DMS53 treated with DMSO at 0.1 percent for 48 hours (cell line): ENCODE results near the gene CDC42SE2.
"Not testable (repeated sequence)": the region's sequence is repeated elsewhere in the genome, so short reads cannot be mapped to it uniquely, and the experiment has no call there.

Experiments
- DNase-seq: peaks from one replicate; lab custom pipeline; 2025; ENCODE audit not compliant: unreplicated experiment; lab: John Stamatoyannopoulos, UW

The CDC42SE2 gene

DNA sequence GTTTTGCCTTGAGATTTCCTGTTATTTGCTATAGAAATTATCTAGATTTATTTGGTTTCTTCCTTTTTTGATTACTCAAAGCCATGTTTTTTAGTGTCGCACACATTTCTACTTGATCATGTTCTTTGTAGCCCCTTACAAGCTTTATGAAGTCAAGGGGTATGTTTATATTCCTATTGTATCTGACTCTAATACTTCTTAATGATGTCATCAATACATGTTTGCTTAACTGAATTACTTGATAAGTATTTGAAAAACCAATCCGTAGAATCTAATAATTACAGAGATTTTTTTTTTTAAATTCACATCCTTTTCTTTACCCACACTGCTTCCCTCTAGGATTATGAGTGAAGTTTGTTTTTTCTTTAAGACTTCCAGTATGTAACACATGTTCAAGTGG lies 53.0 kb downstream of the CDC42SE2 start:
- no peak for DNase-seq

DNA sequence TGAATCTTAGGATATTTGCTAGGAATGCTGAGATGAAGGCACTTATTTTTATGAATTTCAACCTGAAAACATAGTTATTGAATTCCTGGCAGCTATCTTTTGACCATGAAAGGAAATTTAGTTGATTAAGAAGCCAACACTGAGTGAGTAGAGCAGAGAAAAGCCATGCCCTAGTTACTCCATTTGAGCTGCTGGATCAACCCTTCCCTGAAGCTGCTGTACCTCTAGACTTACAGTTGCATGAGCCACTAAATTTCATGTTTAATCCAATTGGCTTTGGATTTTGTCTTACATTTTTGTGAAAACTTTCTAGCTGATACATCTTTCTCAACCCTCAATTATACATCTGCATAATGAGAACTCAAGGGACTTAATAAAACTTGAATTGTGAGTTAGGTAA lies 54.6 kb downstream of the CDC42SE2 start:
- DNase-seq: no peak

DNA sequence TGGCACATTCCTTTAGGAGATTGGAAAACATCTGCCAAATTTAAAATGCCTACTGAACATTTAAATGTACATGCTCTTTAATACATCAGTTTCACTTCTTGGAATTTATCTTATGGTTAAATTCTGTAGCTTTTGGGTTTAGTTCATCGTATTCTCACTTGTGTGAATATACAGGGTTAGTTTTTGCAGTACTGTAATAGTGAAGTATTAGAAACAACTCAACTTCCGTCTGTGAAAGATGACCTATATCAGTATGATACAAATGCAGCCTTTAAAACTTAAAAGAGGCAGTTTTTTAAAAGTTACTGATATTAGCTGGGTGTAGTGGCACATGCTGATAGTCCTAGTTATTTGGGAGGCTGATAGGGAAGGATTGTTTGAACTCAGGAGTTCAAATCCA lies 57.2 kb downstream of the CDC42SE2 start:
- DNase-seq: no peak

- DNase-seq: no peak
Observed at GRCh38 chr5:131322926-131323325, 59.1 kb downstream of the CDC42SE2 start.

DNA sequence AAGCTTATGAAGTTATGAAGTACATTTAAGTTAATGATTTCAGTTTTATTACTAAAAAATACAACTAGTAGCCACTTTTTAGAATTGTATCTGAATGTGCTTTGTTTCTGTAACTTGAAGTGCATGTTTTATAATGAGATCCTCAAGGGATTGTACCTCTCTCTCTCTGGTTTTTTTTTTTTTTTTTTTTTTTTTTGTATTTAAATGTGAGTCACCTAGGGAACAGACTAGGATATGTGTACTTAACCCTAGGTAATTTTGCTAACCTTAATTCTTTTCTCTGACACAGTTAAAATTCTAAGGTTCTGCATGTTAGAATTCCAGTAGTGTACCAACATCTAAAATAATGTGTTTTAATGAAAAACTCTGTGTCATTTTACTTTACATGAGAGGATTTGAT lies 59.5 kb downstream of the CDC42SE2 start:
- peak; percentile 4 for DNase-seq

- no peak for DNase-seq
Observed at GRCh38 chr5:131324303-131324702, 60.5 kb downstream of the CDC42SE2 start.

DNA sequence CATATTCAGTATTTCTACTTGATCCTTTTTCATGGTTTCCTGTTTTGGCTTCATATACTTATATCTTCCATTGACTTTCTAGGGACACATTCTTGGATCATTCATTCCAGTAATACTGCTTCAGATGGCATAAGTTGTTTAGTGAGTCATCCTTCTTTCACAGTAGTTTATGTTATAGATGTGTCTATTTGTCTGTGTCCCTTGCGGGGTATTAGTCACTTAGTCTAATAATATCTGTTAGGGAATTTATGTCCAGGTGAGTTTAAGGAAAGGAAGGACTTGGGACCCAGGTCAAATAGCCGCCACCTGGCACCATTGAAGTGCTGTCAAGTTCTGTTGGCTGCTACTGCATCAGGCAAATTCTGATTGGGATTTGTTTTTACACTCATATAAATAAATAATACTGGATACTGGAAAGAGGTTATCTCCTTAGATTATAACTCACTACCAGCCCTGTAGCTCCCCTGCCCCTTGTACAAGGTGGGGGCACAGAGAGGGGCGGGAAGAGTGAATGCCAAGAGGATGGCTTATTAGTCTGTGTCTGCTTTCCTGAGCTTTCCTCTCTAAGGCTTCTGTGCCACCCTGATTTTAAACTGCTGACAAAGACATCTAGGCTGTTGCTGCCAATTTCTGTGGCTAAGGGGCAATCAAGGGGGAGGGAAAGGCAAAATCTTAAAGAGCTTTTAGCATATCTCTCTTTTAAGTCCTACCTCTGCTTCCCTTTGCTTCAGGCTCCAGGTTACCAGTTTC lies 64.9 kb downstream of the CDC42SE2 start:
- DNase-seq: peak; percentile 55

GRCh38 chr5:131329286-131329560 lies 65.4 kb downstream of the CDC42SE2 start:
- no peak for DNase-seq

DNA sequence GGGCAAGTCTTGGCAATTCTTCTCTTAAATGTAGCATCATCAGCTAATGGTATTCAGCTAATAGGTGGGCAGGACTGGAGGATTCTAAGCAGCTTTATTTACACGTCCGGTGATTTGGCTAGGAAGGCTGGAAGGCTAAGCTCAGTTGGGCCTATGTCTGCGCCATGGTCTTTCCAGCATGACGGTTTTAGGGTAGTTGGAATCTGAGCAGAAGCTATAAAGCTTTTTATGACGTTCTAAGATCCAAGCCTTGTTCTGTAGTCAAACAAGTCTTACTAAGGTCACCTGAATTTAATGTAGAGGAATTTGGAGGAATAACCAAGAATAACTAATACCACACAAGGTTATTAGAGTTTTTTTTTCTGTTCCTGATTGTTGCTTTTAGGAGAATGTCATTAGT lies 66.2 kb downstream of the CDC42SE2 start:
- DNase-seq: no peak

DNA sequence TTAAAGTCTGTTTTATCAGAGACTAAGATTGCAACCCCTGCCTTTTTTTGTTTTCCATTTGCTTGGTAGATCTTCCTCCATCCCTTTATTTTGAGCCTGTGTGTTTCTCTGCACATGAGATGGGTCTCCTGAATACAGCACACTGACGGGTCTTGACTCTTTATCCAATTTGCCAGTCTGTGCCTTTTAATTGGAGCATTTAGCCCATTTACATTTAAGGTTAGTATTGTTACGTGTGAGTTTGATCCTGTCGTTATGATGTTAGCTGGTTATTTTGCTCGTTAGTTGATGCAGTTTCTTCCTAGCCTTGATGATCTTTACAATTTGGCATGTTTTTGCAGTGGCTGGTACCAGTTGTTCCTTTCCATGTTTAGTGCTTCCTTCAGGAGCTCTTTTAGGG lies 71.9 kb downstream of the CDC42SE2 start:
- DNase-seq: not testable (repeated sequence)

DNA sequence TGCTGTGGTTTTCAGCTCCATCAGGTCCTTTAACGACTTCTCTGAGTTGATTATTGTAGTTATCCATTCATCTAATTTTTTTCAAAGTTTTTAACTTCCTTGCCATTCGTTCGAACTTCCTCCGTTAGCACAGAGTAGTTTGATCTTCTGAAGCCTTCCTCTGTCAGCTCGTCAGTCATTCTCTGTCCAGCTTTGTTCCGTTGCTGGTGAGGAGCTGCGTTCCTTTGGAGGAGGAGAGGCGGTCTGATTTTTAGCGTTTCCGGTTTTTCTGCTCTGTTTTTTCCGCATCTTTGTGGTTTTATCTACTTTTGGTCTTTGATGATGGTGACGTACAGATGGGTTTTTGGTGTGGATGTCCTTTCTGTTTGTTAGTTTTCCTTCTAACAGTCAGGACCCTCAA lies 72.9 kb downstream of the CDC42SE2 start:
- DNase-seq: not testable (repeated sequence)

DNA sequence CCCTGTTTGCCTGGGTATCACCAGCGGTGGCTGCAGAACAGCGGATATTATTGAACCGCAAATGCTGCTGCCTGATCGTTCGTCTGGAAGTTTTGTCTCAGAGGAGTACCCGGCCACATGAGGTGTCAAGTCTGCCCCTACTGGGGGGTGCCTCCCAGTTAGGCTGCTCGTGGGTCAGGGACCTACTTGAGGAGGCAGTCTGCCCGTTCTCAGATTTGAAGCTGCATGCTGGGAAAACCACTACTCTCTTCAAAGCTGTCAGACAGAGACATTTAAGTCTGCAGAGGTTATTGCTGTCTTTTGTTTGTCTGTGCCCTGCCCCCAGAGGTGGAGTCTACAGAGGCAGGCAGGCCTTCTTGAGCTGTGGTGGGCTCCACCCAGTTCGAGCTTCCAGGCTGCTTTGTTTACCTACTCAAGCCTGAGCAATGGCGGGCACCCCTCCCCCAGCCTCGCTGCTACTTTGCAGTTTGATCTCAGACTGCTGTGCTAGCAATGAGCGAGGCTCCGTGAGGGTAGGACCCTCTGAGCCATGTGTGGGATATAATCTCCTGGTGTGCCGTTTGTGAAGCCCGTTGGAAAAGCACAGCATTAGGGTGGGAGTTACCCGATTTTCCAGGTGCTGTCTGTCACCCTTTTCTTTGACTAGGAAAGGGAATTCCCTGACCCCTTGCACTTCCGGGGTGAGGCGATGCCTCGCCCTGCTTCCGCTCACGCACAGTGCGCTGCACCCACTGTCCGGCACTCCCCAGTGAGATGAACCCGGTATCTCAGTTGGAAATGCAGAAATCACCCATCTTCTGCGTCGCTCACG lies 73.6 kb downstream of the CDC42SE2 start:
- DNase-seq: not testable (repeated sequence)

GRCh38 chr5:131338051-131338453 lies 74.2 kb downstream of the CDC42SE2 start:
- no peak for DNase-seq

DNA sequence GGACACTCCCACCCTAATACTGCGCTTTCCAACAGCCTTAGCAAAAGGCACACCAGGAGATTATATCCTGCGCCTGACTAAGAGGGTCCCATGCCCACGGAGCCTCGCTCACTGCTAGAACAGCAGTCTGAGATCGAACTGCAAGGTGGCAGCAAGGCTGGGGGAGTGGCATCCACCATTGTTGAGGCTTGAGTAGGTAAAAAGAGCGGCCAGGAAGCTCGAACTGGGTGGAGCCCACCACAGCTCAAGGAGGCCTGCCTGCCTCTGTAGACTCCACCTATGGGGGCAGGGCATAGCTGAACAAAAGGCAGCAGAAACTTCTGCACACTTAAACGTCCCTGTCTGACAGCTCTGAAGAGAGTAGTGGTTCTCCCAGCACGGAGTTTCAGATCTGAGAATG lies 80.4 kb downstream of the CDC42SE2 start:
- not testable (repeated sequence) for DNase-seq

GRCh38 chr5:131346204-131346603 lies 82.4 kb downstream of the CDC42SE2 start:
- not testable (repeated sequence) for DNase-seq

- no peak for DNase-seq
Observed at GRCh38 chr5:131353991-131354390, 90.1 kb downstream of the CDC42SE2 start.

- no peak for DNase-seq
Observed at GRCh38 chr5:131355971-131356528, 92.2 kb downstream of the CDC42SE2 start.

DNA sequence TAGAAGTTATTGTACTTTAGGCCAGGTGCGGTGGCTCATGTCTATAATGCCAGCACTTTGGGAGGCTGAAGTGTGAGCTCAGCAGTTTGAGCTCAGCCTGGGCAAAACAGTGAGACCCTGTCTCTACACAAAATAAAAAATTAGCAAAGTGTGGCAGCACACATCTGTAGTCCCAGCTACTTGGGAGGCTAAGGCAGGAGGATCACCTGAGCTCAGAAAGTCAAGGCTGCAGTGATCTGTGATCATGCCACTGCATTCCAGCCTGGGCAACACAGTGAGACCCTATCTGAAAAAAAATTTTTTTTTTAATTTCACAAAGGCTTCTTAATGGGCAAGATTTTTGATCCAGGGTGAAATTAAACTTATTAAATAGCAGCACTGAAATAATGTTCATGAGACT lies 92.8 kb downstream of the CDC42SE2 start:
- no peak for DNase-seq

DNA sequence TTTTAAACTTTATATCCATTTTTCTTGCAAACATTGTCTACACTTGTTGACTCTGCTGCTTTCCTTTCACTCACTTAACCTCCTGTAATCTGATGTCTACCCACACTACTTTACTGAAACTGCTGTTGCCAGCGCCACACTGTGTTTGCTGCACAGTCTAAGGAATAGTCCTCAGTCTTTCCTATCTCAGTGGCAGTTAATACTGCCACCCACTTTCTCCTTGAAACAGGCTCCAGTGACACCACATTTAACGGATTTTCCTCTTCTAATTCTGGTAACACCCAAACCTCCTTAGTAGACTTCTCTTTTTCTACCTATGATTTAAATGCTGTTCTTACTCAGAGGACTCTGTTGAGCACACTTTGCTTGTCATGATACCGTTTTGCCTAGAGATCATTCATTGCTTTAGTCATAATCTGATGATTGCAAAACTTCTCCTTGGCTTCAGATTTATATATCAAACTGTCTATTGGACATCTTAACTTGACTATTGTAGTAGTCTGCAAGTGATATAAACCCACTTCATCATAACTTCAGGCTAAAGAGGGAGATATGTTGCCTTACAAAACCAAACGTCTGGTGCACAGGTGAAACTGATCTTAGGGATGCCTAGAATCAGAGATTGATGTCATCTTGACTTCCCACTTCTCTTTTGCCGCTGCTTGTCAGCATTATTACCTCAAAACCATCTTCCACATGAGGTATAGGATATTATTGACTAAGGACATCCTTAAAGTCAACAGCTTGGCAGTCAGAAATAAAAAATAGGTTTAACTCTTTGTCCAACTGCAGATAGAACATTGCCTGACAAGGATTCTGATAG lies 94.1 kb downstream of the CDC42SE2 start:
- DNase-seq: no peak

GRCh38 chr5:131361677-131362315 lies 97.9 kb downstream of the CDC42SE2 start:
- no peak for DNase-seq
